ENCODE measurements around the gene SHROOM3. TPM values are rescaled to one million over a fixed set of nuclear protein-coding genes. Genes with fewer than 3 reads are reported as not detected.

The SHROOM3 gene
- total RNA-seq, 2 experiments from 2014 or later: 0.04 TPM; not detected in 1

DNA sequence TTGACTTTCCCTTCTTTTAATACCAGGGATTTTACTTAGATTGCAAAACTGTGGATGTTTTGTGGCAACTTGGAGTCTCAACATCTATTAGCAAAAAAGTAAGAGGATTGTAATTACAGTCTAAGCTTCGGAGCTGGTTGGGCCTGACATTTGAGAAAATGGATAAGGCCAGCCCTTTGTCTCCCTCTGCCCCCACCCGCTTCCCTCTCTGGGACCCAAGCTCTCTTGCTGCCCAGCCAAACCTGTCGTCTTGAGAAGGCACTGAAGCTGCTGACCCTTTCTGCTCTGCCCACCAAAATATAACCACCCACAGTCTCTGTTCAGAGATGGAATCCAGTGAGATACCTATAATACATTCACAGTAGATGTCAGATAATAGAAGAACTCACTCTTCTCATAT is 49.6 kb downstream of the SHROOM3 start:
- no peak overlapping the region for H3K27ac Mint-ChIP-seq
- peaks cover 4% of the 10 kb centered on the region for H3K9me3 Mint-ChIP-seq (ENCODE audit: low read depth)
- ChIA-PET CTCF (interaction anchor here (0.6 kb wide), 1 partner anchor 20 kb away, joined by 3 read pairs; no protein-coding TSS in a partner anchor), POLR2A (no interaction called here)
- DNase-seq (no peak), ATAC-seq (no peak)
- no peaks in the 10 kb centered on the region for H3K36me3 Mint-ChIP-seq (ENCODE audit: low read depth)
- peaks cover 2% of the 10 kb centered on the region for H3K4me1 Mint-ChIP-seq
- peaks cover 7% of the 10 kb centered on the region for H3K27me3 Mint-ChIP-seq
- intact Hi-C loops (cut with DNase I, micrococcal nuclease): no loop called here
- no peak overlapping the region for H3K4me3 Mint-ChIP-seq

DNA sequence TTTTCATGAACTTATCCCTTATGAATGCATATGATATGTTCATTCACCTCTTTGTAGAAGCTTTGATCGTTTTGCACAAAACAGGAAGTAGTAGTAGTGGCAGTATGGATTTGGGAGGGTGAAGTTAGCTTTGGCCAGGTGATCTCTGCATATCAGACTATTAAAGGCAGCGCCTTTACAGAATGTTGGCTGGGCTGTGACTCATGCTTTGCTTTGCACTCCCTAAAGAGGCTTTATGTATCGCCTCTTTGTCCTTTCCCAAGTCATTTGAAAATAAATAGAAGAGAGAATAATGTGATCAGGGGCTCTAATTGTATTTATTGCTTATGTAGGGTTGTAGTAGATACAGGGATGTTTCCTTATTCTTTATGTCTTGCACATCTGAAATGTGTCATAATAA is 50.4 kb downstream of the SHROOM3 start:
- H3K36me3 Mint-ChIP-seq (ENCODE audit: low read depth): no peaks in the 10 kb centered on the region
- peaks cover 7% of the 10 kb centered on the region for H3K27me3 Mint-ChIP-seq
- POLR2A ChIA-PET: interaction anchor here (0.6 kb wide), 1 partner anchor 180 kb away, joined by 3 read pairs; no protein-coding TSS in a partner anchor
- peaks cover 3% of the 10 kb centered on the region for H3K4me1 Mint-ChIP-seq
- H3K27ac Mint-ChIP-seq: no peak overlapping the region
- ATAC-seq: no peak
- CTCF ChIA-PET: no interaction called here
- peaks cover 4% of the 10 kb centered on the region for H3K9me3 Mint-ChIP-seq (ENCODE audit: low read depth)
- no peak overlapping the region for H3K4me3 Mint-ChIP-seq
- intact Hi-C loops (cut with DNase I, micrococcal nuclease): no loop called here
- DNase-seq: no peak

DNA sequence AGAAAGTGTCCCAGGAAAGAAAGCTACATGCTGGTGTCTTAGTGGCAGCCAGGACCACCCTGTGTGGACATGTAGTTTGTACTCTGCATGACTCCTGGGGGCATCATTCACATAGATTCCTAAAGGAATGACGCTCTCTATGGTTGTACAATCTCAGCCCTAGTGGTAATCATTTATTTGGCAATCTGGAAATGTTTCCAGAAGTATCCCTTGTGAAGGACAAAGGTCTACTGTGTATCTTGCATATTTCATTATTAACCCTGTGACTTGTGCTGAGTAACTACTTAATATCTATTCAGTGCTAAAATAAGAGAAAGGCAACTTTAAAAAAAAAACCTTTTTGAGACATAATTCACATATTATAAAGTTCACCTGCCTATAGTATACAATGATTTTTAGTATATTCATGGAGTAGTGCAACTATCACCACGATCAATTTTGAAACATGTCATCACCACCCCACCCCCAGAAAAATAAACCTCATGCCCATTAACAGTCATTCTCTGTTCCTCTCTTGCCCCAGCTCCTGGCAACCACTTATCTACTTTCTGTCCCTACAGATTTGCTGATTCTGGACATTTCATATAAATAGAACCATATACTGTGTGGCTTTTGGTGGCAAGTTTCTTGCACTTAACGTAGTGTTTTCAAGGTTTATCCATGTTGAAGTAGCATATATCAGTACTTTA is 51.7 kb downstream of the SHROOM3 start:
- ATAC-seq: no peak
- Mint-ChIP-seq H3K4me3 (no peak overlapping the region), H3K4me1 (peaks cover 3% of the 10 kb centered on the region), H3K27ac (no peak overlapping the region), H3K9me3 (ENCODE audit: low read depth) (no peaks in the 10 kb centered on the region), H3K36me3 (ENCODE audit: low read depth) (no peaks in the 10 kb centered on the region), H3K27me3 (no peaks in the 10 kb centered on the region)
- POLR2A ChIA-PET: no interaction called here
- CTCF ChIA-PET: no interaction called here
- DNase-seq: no peak
- intact Hi-C loops (cut with DNase I, micrococcal nuclease): no loop called here

DNA sequence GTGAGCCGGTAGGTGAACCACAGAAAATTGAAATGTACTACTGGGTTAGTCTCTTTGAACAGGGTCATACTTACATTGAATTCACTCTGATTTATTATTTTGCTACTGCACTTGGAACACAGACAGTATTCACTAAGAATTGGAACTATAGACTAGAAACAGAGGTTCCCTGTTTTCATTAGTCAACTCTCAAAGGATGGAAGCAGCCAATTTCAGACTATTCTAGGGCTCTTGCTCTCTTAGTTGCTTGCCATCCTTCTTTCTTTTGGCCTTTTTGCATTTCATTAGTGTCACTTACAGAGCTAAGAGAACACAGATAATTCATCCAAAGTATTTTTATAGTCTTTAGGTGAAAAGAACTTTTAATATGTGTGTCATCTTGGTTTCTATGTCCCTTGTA is 52.6 kb downstream of the SHROOM3 start:
- CTCF ChIA-PET: no interaction called here
- ATAC-seq: no peak
- Mint-ChIP-seq H3K9me3 (ENCODE audit: low read depth) (no peaks in the 10 kb centered on the region), H3K36me3 (ENCODE audit: low read depth) (no peaks in the 10 kb centered on the region), H3K27me3 (no peaks in the 10 kb centered on the region), H3K4me1 (peaks cover 3% of the 10 kb centered on the region), H3K27ac (no peak overlapping the region), H3K4me3 (no peak overlapping the region)
- DNase-seq: no peak
- POLR2A ChIA-PET: no interaction called here
- intact Hi-C loops (cut with DNase I, micrococcal nuclease): no loop called here

DNA sequence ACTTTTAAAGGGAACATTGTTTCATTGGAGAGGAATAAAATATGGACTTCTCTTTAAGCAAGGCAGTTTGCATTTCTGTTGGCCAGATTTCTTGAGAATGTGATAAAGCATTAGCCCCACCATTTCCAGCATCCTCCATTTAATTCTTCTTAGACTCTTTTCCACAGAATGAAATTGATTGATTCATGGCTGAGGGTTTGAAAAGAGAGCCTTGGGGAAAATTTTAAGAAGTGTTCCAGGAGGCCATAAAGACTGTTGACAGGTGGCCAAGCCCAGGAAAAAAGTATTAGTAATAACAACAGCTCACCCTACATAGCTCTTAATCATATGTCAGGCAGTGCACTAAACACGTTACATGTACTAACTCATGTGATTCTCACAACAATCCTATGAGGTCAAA is 53.4 kb downstream of the SHROOM3 start:
- Mint-ChIP-seq H3K27me3 (peaks cover 2% of the 10 kb centered on the region), H3K4me3 (no peak overlapping the region), H3K27ac (no peak overlapping the region), H3K4me1 (peaks cover 3% of the 10 kb centered on the region), H3K9me3 (ENCODE audit: low read depth) (no peaks in the 10 kb centered on the region), H3K36me3 (ENCODE audit: low read depth) (no peaks in the 10 kb centered on the region)
- CTCF ChIA-PET: no interaction called here
- ATAC-seq (no peak), DNase-seq (no peak)
- intact Hi-C loops (cut with DNase I, micrococcal nuclease): no loop called here
- POLR2A ChIA-PET: no interaction called here

DNA sequence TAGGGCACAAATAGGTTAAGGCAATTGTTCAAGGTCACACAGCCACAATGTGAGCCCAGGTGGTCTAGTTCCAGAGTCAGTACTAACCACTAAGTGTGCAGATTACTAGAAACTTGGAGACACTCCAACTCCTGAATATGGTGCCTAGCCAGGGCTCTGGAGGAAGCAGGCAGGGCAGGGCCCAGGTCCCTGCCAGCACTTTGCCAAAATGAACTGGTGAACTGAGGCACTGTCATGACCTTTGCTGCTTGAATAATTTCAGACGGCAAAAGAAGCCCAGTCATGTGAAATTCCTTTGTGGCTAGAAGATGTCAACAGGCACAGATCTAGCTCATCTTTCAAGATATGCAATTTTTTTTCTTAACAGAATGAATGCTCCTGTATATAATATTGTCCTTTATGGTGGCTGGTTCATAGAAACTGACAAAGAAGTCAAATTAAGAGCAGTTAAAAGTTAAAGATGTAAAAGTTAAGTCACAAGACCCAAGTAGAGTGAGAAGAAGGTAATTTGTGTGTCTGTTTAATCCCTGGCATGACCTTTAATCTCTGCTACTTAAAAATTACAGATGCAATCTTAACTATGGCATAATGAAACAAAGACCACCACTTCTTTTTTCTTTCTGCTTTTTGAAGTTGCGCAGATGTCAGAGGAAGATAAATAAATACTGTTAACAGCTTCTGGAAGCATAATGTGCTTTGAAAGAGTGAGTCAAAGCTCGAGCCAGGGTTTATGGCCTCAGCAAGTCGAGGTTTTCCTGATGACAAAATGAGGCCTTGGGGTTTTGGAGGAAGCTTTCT is 54.1 kb downstream of the SHROOM3 start:
- Mint-ChIP-seq H3K9me3 (ENCODE audit: low read depth) (no peaks in the 10 kb centered on the region), H3K4me3 (no peak overlapping the region), H3K27me3 (peaks cover 2% of the 10 kb centered on the region), H3K36me3 (ENCODE audit: low read depth) (no peaks in the 10 kb centered on the region), H3K4me1 (peaks cover 3% of the 10 kb centered on the region), H3K27ac (no peak overlapping the region)
- DNase-seq (no peak), ATAC-seq (no peak)
- intact Hi-C loops (cut with DNase I, micrococcal nuclease): no loop called here
- ChIA-PET POLR2A (no interaction called here), CTCF (interaction anchor here (0.6 to 1.6 kb wide), 3 partner anchors 16 to 310 kb away, joined by 3 to 4 read pairs (median 3); no protein-coding TSS in a partner anchor)

DNA sequence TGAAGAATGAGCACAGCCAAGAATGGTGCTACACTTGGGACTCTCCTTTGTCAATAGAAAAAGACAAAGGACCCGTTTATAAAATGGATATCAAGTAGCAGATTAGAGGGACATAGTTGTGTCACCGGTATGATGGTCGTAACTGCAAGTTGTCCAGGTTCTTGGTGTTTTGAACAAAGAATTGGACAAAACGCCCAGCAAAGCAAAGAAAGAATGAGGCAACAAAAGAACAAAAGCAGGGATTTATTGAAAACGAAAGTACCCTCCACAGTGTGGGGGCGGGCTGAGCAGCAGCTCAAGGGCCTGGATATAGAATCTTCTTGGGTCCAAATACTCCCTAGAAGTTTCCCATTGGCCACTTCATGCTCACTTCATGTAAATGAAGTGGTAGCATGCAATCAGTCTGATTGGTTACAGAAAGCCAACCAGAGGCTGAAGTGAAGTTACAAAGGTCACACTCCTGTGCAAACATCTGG is 54.7 kb downstream of the SHROOM3 start:
- no peaks in the 10 kb centered on the region for H3K9me3 Mint-ChIP-seq (ENCODE audit: low read depth)
- no peak for ATAC-seq
- peaks cover 3% of the 10 kb centered on the region for H3K4me1 Mint-ChIP-seq
- H3K27ac Mint-ChIP-seq: no peak overlapping the region
- peaks cover 2% of the 10 kb centered on the region for H3K27me3 Mint-ChIP-seq
- ChIA-PET POLR2A (no interaction called here), CTCF (interaction anchor here (0.6 to 1.6 kb wide), 3 partner anchors 15 to 311 kb away, joined by 3 to 4 read pairs (median 3); no protein-coding TSS in a partner anchor)
- no peaks in the 10 kb centered on the region for H3K36me3 Mint-ChIP-seq (ENCODE audit: low read depth)
- H3K4me3 Mint-ChIP-seq: no peak overlapping the region
- intact Hi-C loops (cut with DNase I, micrococcal nuclease): no loop called here
- DNase-seq: peak; percentile 12

DNA sequence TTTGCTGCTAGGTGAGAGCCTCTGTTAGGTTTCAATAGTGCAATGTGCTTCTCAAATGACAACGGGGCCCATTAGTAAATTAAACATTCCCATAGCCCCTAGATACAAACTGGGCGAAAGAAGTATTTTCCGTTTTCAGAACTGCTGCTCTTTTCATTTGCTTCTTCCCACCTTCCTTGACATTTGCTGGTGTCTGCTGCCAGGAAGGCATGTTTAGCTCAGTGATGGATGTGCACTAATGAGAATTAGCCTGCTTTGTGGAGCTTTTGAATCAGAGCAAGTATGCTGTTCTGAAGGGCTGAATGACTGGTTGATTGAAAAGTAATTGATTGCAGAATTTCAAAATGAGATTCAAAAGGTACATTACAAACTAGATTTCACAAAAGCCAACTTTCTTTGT is 57.0 kb downstream of the SHROOM3 start:
- H3K4me3 Mint-ChIP-seq: no peak overlapping the region
- no peak overlapping the region for H3K27ac Mint-ChIP-seq
- no peaks in the 10 kb centered on the region for H3K36me3 Mint-ChIP-seq (ENCODE audit: low read depth)
- intact Hi-C loops (cut with DNase I, micrococcal nuclease): no loop called here
- ATAC-seq (no peak), DNase-seq (no peak)
- H3K27me3 Mint-ChIP-seq: peaks cover 2% of the 10 kb centered on the region
- ChIA-PET POLR2A (no interaction called here), CTCF (interaction anchor here (2.2 kb wide), 1 partner anchor 32 kb away, joined by 4 read pairs; no protein-coding TSS in a partner anchor)
- H3K4me1 Mint-ChIP-seq: peaks cover 3% of the 10 kb centered on the region
- H3K9me3 Mint-ChIP-seq (ENCODE audit: low read depth): no peaks in the 10 kb centered on the region

DNA sequence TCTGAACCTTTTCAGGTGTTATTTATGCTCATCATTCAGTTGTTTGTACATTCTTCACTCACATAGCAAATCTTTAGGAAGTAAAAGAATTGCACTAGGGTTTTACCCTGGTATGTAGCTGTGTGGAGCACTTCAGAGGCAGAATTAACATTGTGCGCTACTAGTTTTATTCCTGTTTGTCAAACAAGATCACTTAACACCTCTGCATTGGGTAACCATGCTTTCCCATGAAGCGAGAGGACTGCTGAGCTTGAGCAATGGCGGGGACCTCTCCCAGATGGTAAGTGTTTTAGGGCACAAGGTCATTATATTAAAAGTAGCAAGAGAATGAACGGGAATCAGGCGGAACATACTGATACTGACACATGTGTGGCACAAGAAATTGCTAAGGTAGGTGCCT is 59.2 kb downstream of the SHROOM3 start:
- Mint-ChIP-seq H3K36me3 (ENCODE audit: low read depth) (no peaks in the 10 kb centered on the region), H3K27me3 (peaks cover 2% of the 10 kb centered on the region), H3K4me3 (no peak overlapping the region), H3K4me1 (peaks cover 3% of the 10 kb centered on the region), H3K9me3 (ENCODE audit: low read depth) (no peaks in the 10 kb centered on the region), H3K27ac (no peak overlapping the region)
- ChIA-PET POLR2A (no interaction called here), CTCF (no interaction called here)
- ATAC-seq (no peak), DNase-seq (no peak)
- intact Hi-C loops (cut with DNase I, micrococcal nuclease): no loop called here

DNA sequence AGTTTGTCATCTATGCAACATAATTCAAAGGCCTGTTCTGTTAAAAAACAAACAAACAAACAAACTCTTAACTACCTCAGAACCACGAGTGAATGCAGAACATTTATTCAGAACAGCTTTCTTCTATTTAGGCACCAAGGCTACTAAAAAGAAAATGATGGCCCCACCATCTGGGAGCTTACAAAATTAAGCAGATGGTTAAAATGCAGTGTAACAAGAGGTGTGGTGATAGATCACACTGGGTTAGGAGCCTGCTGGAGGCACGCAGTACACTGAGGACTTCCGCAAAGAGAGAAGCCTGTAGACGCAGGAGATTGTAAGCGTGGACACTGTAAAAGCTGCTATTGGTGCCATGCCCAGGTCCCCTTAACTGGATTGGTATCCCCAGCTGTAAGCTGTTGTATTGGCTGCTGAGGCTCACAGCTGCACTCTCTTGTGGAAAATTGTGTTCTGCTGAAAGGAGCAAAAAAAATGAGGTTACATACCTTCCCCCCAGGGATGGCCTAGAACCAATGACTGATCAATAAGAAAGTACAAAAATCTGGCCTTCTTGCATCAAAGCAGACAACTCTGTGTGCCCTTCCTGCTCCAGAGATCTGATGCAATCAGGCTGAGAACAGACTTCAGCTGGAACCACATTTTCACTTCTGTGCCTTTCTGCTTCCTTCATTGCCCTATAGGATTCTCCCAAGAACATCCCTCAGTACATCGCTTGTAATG is 60.0 kb downstream of the SHROOM3 start:
- Mint-ChIP-seq H3K27me3 (peaks cover 2% of the 10 kb centered on the region), H3K36me3 (ENCODE audit: low read depth) (no peaks in the 10 kb centered on the region), H3K9me3 (ENCODE audit: low read depth) (no peaks in the 10 kb centered on the region), H3K4me1 (no peaks in the 10 kb centered on the region), H3K4me3 (no peak overlapping the region), H3K27ac (no peak overlapping the region)
- DNase-seq (no peak), ATAC-seq (no peak)
- ChIA-PET CTCF (interaction anchor here (0.7 kb wide), 1 partner anchor 18 kb away, joined by 3 read pairs; no protein-coding TSS in a partner anchor), POLR2A (no interaction called here)
- intact Hi-C loops (cut with DNase I, micrococcal nuclease): no loop called here

DNA sequence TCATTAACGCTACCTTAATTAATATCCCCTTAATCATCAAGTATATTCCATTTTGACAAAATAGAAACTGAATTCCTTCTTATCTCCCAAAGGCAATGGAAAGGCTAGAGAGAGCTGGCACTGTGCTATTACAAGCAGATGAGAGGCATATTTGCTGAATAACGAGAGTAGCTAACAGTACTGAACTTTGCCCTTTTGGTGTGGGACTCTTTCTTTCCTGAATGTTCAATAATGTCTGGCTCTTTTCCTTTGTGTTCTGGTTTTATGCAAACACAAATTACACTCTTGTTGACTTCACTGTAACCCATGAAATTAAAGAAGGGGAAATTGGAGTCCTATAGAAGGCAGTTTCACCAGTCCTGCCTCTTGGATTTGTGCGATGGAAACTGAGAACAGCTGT is 63.5 kb downstream of the SHROOM3 start:
- Mint-ChIP-seq H3K4me3 (no peak overlapping the region), H3K4me1 (no peaks in the 10 kb centered on the region), H3K9me3 (ENCODE audit: low read depth) (no peaks in the 10 kb centered on the region), H3K27me3 (no peaks in the 10 kb centered on the region), H3K27ac (no peak overlapping the region), H3K36me3 (ENCODE audit: low read depth) (no peaks in the 10 kb centered on the region)
- ATAC-seq (no peak), DNase-seq (no peak)
- ChIA-PET POLR2A (no interaction called here), CTCF (interaction anchor here (0.6 to 2.0 kb wide), 3 partner anchors 11 to 729 kb away, joined by 3 to 5 read pairs (median 4); no protein-coding TSS in a partner anchor)
- intact Hi-C loops (cut with DNase I, micrococcal nuclease): no loop called here
